AG09309 (cell line): ENCODE measurements around the gene SLC9A7.

ENCODE experiments used
- DNase-seq: peaks from one replicate; pipeline ENCODE4 v3.0.0-alpha.2; 2010; ENCODE audit warnings: low read depth
- H3K4me3 ChIP-seq: 2 replicates; pipeline ENCODE4 v1.5.1; 2011; ENCODE audit warnings: mild to moderate bottlenecking, low read depth, low read length, moderate library complexity; ENCODE audit not compliant: control insufficient read depth
- TF ChIP-seq, protein P1 (sequence below): IDR thresholded peaks from 2 replicates; pipeline ENCODE4 v1.5.1; 2011; ENCODE audit warnings: mild to moderate bottlenecking, low read depth, low read length, inconsistent platforms; ENCODE audit not compliant: insufficient read depth, control insufficient read depth; ENCODE audit errors: missing control alignments

The SLC9A7 gene

GRCh38 chrX:46665232-46666152 lies 93.4 kb downstream of the SLC9A7 start:
- no peak overlapping the region for H3K4me3 ChIP-seq
- DNase-seq, result no peak
- TF ChIP-seq, protein P1, sequence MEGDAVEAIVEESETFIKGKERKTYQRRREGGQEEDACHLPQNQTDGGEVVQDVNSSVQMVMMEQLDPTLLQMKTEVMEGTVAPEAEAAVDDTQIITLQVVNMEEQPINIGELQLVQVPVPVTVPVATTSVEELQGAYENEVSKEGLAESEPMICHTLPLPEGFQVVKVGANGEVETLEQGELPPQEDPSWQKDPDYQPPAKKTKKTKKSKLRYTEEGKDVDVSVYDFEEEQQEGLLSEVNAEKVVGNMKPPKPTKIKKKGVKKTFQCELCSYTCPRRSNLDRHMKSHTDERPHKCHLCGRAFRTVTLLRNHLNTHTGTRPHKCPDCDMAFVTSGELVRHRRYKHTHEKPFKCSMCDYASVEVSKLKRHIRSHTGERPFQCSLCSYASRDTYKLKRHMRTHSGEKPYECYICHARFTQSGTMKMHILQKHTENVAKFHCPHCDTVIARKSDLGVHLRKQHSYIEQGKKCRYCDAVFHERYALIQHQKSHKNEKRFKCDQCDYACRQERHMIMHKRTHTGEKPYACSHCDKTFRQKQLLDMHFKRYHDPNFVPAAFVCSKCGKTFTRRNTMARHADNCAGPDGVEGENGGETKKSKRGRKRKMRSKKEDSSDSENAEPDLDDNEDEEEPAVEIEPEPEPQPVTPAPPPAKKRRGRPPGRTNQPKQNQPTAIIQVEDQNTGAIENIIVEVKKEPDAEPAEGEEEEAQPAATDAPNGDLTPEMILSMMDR, result no peak

DNA sequence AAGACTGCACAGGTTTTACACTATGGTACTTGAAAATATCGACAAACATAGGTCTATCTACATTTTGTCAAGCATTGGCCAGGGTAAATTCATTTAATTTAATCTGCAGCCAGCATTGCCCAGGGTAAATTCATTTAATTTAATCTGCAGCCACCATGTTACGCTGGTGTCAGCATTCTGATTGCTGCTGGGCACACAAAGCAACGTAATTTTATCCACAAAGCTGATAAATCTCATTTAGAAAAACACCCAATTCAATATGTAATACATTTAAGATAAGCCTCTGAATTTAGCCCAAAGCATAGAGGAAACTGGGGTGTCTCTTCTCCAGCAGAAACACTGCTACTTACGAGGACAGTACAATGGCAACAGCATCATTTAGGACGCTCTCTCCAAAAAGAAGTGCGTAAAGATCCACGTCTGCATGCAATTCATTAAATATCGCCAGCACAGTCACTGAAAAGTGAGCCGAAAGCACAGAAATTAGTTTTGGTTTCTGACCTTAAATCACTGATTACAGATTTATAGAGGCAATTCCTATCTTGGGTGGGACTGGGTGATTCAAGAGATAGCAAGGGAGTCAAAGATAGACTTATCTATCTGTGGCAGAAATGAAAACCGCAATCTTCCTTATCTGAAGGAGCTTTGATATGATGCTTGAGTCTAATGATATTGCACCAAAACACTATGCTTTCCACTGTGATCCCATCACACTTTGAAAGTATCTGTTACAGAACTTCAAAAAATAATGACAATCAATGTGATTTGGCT lies 96.5 kb downstream of the SLC9A7 start:
- TF ChIP-seq, protein P1, result no peak
- DNase-seq, result no peak
- H3K4me3 ChIP-seq, result no peak overlapping the region

DNA sequence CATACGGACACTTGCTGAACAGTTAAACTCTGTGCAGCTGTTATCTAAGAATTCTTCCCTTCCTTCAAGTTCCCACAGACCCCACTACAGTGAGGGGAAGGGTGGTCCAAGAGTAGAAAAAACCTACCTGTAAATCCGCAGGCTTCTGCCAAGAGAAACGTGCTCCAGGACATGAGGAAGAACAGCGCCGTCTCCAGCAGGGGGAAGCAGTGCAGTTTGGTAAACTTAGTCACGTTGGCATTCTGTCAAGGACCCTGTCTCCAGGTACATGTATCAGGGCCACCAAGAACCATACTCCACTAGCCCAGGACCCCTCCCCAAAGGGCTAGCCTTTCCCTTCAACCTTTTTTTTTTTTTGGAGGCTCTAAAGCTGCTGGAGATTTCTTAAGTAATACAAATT lies 105.4 kb downstream of the SLC9A7 start:
- DNase-seq, result no peak

DNA sequence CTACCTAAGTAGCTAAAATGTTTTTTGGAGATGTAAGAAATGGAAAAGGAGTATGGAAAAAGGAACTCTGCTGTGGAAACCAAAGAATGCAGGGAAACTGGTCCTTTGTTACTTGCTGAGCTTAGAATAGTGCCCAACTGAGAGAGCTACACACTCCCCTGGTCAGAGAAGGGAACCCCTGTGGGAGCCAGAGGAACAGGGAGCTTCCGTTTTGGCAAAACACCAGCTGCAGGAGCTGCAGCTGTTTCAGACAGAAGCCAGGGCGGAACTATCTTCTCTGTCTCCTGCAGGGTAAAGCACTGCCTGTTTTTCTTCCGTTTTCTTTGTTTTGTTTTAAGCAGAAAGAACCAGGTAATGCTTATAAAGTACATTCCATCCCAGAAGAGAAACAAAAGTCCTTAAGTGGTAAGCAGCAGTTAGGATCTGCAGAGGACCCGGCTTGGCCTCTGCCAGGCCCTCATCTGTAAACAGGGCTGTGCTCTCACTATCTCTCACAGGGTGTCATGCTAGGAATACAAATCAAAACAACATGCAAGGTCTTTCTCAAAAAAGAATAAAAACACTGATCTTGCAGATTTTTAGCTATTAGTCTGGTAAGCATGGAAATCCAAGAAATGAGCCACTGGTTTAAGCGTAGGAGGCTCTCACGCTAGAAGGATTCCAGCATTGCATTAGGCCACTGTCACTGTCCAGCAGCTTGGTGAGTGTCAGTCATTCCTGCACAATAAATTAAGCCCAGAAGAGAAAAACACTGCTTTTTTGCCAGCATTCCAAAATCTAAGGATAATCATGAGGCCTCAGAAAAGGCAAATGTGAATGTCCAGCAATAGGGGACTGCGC lies 109.3 kb downstream of the SLC9A7 start:
- TF ChIP-seq, protein P1, result no peak
- no peak overlapping the region for H3K4me3 ChIP-seq
- no peak for DNase-seq

More for the DNA sequence above, 105.4 kb downstream of the SLC9A7 start:
- H3K4me3 ChIP-seq, result no peak overlapping the region
- TF ChIP-seq, protein P1, result peak; percentile 25

- TF ChIP-seq, protein P1, result no peak
- no peak for DNase-seq
- H3K4me3 ChIP-seq, result no peak overlapping the region
Measured at GRCh38 chrX:46648660-46649059, 110.3 kb downstream of the SLC9A7 start.

- no peak for DNase-seq
- no peak overlapping the region for H3K4me3 ChIP-seq
- TF ChIP-seq, protein P1, result peak; percentile 8
Measured at GRCh38 chrX:46647251-46647650, 111.7 kb downstream of the SLC9A7 start.
